GM23248 (cell line): ENCODE results near the gene KCNH4.

Source experiments
- EZH2 ChIP-seq: fragments of 200-600 bp; sonication (generic); IDR thresholded peaks from 2 replicates; pipeline ENCODE4 v1.6.1; 2018; ENCODE audit warnings: antibody characterized with exemption, mild to moderate bottlenecking; ENCODE audit not compliant: insufficient read depth, poor library complexity, severe bottlenecking
- EZH2phosphoT487 ChIP-seq: fragments of 200-600 bp; sonication (generic); IDR thresholded peaks from 2 replicates; pipeline ENCODE4 v1.6.1; 2018; ENCODE audit warnings: antibody characterized with exemption, moderate library complexity, mild to moderate bottlenecking, low read depth; ENCODE audit not compliant: insufficient read depth

- no peak for TF ChIP-seq EZH2
- TF ChIP-seq EZH2phosphoT487, result no peak
These were observed 21.8 kb upstream of the KCNH4 start for GRCh38 chr17:42202696-42203095.
